Endothelial cell (in vitro differentiated cells): ENCODE measurements around the gene ANKH. TPM values are rescaled to one million over a fixed set of nuclear protein-coding genes. Genes with fewer than 3 reads are reported as not detected.

ENCODE experiments used
- DNase-seq: peaks from one replicate; pipeline ENCODE4 v3.0.0; 2021; ENCODE audit warnings: low spot score
- H3K27ac Mint-ChIP-seq: one replicate; pipeline ENCODE4 v1.8.0; 2021; ENCODE audit warnings: mixed read lengths, inconsistent platforms; ENCODE audit not compliant: unreplicated experiment
- H3K27me3 Mint-ChIP-seq: one replicate; pipeline ENCODE4 v1.8.0; 2021; ENCODE audit warnings: mild to moderate bottlenecking, moderate library complexity, mixed read lengths, inconsistent platforms; ENCODE audit not compliant: unreplicated experiment
- H3K36me3 Mint-ChIP-seq: one replicate; pipeline ENCODE4 v1.8.0; 2021; ENCODE audit warnings: mild to moderate bottlenecking, low read depth, mixed read lengths, inconsistent platforms; ENCODE audit not compliant: unreplicated experiment
- H3K4me1 Mint-ChIP-seq: one replicate; pipeline ENCODE4 v1.8.0; 2021; ENCODE audit warnings: mild to moderate bottlenecking, mixed read lengths, inconsistent platforms; ENCODE audit not compliant: unreplicated experiment
- H3K4me3 Mint-ChIP-seq: one replicate; pipeline ENCODE4 v1.8.0; 2021; ENCODE audit warnings: mild to moderate bottlenecking, mixed read lengths, inconsistent platforms; ENCODE audit not compliant: unreplicated experiment
- H3K9me3 Mint-ChIP-seq: one replicate; pipeline ENCODE4 v1.8.0; 2021; ENCODE audit warnings: mixed read lengths, inconsistent platforms; ENCODE audit not compliant: unreplicated experiment
- total RNA-seq: library from RNA; stranded (reverse); fragmentation: NEBNext Ultra II Directional; extraction: Animal tissue kit (Norgen Biotek cat#: 25700); gene quantifications from one replicate; pipeline ENCODE4 v1.2.1, GENCODE V29; 2021; ENCODE audit not compliant: unreplicated experiment
- TF ChIP-seq, protein P1 (sequence below): fragments of 200-600 bp; sonication (generic); IDR thresholded peaks from one replicate; pipeline ENCODE4 v1.5.0; 2021; ENCODE audit warnings: antibody characterized with exemption; ENCODE audit not compliant: unreplicated experiment

Gene ANKH
- total RNA-seq, 1 donor from 2014 or later, result 61.8 TPM

DNA sequence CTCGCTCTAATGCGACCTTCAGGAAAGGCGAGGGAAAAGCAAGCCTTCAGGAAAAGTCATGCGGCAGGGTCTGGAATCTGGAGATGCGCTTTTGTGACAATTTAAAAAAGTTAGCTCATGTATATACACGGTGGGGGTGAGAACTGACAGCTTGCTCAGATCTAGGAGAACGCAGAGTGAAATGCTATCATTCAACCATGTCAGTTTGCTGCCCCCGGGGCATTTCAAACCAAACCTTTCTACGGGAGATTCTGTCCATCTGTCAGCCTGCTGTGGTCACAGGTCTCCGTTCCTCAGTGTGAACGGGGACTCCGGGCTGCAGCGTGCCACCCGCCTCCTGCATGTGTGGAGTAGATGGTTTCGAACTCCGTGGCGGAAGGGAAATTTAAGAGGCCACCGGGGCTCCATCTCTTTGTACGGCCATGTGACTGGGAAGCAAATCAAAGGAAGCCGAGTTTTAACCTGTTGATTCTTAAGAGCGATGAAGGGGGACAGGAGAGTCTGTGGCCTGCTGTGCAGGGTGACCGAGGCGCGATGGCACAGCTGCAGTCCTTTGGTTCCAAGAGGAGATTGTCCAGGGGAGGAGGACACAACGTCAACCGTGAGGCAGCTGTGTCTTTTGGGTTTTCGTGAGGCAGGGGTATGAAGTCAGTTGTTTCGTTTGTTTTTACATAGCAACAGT lies 161.1 kb downstream of the ANKH start:
- TF ChIP-seq, protein P1, sequence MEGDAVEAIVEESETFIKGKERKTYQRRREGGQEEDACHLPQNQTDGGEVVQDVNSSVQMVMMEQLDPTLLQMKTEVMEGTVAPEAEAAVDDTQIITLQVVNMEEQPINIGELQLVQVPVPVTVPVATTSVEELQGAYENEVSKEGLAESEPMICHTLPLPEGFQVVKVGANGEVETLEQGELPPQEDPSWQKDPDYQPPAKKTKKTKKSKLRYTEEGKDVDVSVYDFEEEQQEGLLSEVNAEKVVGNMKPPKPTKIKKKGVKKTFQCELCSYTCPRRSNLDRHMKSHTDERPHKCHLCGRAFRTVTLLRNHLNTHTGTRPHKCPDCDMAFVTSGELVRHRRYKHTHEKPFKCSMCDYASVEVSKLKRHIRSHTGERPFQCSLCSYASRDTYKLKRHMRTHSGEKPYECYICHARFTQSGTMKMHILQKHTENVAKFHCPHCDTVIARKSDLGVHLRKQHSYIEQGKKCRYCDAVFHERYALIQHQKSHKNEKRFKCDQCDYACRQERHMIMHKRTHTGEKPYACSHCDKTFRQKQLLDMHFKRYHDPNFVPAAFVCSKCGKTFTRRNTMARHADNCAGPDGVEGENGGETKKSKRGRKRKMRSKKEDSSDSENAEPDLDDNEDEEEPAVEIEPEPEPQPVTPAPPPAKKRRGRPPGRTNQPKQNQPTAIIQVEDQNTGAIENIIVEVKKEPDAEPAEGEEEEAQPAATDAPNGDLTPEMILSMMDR, result no peak
- peaks cover 63% of the 10 kb centered on the region for H3K36me3 Mint-ChIP-seq
- H3K27me3 Mint-ChIP-seq, result peaks cover 13% of the 10 kb centered on the region
- H3K9me3 Mint-ChIP-seq, result no peaks in the 10 kb centered on the region
- no peak for DNase-seq
- peaks cover 6% of the 10 kb centered on the region for H3K4me1 Mint-ChIP-seq
- H3K4me3 Mint-ChIP-seq, result no peak overlapping the region
- no peak overlapping the region for H3K27ac Mint-ChIP-seq

DNA sequence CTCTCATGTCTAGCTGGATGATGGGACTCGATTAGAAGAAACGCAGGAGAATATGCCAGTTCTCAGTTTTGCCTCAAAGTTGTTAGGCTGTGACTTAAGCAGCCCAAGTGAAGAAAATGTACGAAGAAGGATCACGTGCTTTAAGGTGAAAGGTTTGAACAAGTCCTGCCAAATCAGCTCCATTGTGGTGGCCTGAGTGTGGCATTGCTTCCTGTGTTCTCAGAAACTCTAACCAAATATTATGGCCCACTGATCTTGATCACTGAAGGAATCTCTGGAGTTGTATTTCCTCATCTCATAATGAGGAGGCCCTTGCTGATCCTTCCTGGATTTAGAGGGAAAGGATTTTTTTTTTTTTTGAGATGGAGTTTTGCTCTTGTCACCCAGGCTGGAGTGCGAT lies 163.0 kb downstream of the ANKH start:
- peaks cover 51% of the 10 kb centered on the region for H3K36me3 Mint-ChIP-seq
- H3K27me3 Mint-ChIP-seq, result peaks cover 9% of the 10 kb centered on the region
- H3K4me3 Mint-ChIP-seq, result no peak overlapping the region
- H3K4me1 Mint-ChIP-seq, result peaks cover 6% of the 10 kb centered on the region
- H3K9me3 Mint-ChIP-seq, result no peaks in the 10 kb centered on the region
- H3K27ac Mint-ChIP-seq, result no peak overlapping the region
- DNase-seq, result no peak
- TF ChIP-seq, protein P1, result no peak

DNA sequence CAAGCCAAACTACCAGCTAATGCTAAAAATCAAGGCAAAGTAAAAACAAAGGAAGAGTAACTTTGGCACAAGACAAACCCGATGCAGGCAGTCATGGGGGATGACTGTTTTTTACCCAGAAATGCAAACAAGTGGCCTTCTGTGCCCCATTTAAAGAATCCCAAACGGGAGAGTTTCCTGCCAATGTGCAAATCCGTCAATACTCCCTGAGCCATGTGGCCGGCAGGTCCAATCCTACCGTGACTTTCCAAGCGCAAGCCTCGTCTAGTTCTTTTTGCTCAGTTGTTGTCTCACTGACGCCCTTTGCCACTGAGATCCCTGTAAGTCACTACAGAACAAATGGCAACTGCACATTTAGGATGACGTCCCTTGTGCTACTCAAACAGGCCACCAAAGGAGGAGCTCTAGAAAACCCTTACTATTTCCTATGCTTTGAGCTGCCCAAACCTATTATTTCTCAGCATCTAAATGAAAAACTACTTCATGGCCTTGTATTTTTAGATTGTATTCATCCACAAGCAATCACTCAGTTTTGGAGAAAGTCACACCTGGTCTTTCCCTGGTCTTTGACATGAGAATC lies 163.7 kb downstream of the ANKH start:
- Mint-ChIP-seq H3K27ac (no peak overlapping the region), H3K4me3 (no peak overlapping the region), H3K9me3 (no peaks in the 10 kb centered on the region), H3K4me1 (peaks cover 6% of the 10 kb centered on the region), H3K27me3 (peaks cover 11% of the 10 kb centered on the region), H3K36me3 (peaks cover 52% of the 10 kb centered on the region)
- no peak for DNase-seq
- TF ChIP-seq, protein P1, result no peak

DNA sequence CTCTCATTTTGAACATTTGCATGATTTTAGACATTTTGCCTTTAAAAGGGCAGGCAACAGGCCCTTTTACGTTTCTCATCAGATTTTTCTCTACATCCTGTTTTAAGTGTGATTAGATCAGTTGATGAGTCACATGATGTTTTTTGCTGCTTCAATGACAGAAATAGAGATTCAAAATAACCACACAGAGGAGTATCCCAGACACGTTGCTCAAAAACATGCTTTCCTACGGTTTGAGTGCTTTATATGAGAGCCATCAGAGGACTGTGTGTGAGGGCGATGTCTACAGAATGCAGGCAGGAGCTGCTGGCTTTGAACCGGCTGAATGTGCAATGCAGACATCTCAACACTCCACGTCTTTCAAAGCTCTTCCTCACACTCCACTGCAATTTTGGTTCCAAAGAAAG lies 165.0 kb downstream of the ANKH start:
- H3K4me3 Mint-ChIP-seq, result no peak overlapping the region
- no peak for DNase-seq
- peaks cover 6% of the 10 kb centered on the region for H3K4me1 Mint-ChIP-seq
- H3K27me3 Mint-ChIP-seq, result peaks cover 4% of the 10 kb centered on the region
- TF ChIP-seq, protein P1, result no peak
- no peak overlapping the region for H3K27ac Mint-ChIP-seq
- H3K36me3 Mint-ChIP-seq, result peaks cover 45% of the 10 kb centered on the region
- no peaks in the 10 kb centered on the region for H3K9me3 Mint-ChIP-seq

DNA sequence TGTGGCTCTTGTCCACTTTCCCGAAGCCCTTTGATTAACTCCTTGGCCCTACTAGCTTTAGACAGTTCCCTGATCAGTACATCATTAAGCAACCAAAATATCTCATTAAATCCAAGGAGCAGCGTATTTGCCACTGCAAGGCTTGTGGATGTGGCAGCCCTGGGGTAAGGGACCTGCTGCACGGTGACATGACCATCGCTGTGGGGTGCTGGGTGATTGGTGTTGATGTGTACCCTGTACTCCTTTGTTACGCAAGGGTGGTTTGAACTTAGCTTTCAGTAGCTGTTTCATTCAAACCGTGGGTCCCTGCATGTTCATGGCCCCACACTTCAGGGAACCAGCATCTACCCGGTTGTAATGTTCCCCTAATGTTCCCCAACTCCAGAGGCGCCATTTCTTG lies 166.0 kb downstream of the ANKH start:
- TF ChIP-seq, protein P1, result no peak
- Mint-ChIP-seq H3K4me1 (peaks cover 6% of the 10 kb centered on the region), H3K4me3 (no peak overlapping the region), H3K36me3 (peaks cover 35% of the 10 kb centered on the region), H3K9me3 (no peaks in the 10 kb centered on the region), H3K27ac (no peak overlapping the region), H3K27me3 (peaks cover 4% of the 10 kb centered on the region)
- no peak for DNase-seq
